GM13976 (cell line): ENCODE results near the gene ZBTB7B.
"Not testable (repeated sequence)": the region's sequence is repeated elsewhere in the genome, so short reads cannot be mapped to it uniquely, and the experiment has no call there.

Source experiments
- DNase-seq: peaks from one replicate; pipeline ENCODE4 v3.0.0; 2012; ENCODE audit warnings: low spot score
- CTCF ChIP-seq: IDR thresholded peaks from 2 replicates; pipeline ENCODE4 v1.5.1; 2012; ENCODE audit warnings: borderline replicate concordance, mild to moderate bottlenecking; ENCODE audit not compliant: insufficient read depth; ENCODE audit errors: extremely low read depth, missing control alignments, control extremely low read depth
- in situ Hi-C: fragments of 300-500 bp; cut with MboI; formaldehyde crosslinking; loops from one replicate; pipeline ENCODE4 v1.12.0; 2022; ENCODE audit warnings: low sequenced_read_pairs, mixed read lengths, inconsistent platforms; ENCODE audit not compliant: unreplicated experiment

Gene ZBTB7B

GRCh38 chr1:154989195-154989860 is 13.3 kb upstream of the ZBTB7B start:
- DNase-seq, result no peak
- TF ChIP-seq CTCF, result no peak
- in situ Hi-C loops, result no loop called here

GRCh38 chr1:154990276-154990675 is 12.3 kb upstream of the ZBTB7B start:
- TF ChIP-seq CTCF, result no peak
- no peak for DNase-seq
- in situ Hi-C loops, result no loop called here

GRCh38 chr1:154992721-154993571 is 9.7 kb upstream of the ZBTB7B start:
- in situ Hi-C loops, result no loop called here
- DNase-seq, result no peak
- TF ChIP-seq CTCF, result no peak

GRCh38 chr1:154993572-154994268 is 8.9 kb upstream of the ZBTB7B start, which contains the start of gene LENEP:
LENEP (plus strand) TSS chr1:154993586; CDS start chr1:154993608, 22 bp downstream.
- DNase-seq, result no peak
- in situ Hi-C loops, result no loop called here
- TF ChIP-seq CTCF, result no peak

GRCh38 chr1:154994269-154994587 is 8.4 kb upstream of the ZBTB7B start:
- in situ Hi-C loops, result no loop called here
- DNase-seq, result no peak
- no peak for TF ChIP-seq CTCF

- DNase-seq, result no peak
- TF ChIP-seq CTCF, result no peak
- in situ Hi-C loops, result no loop called here
Observed at GRCh38 chr1:154994591-154994990, 8.0 kb upstream of the ZBTB7B start.

- in situ Hi-C loops, DNase-seq: not testable (repeated sequence)
Observed at GRCh38 chr1:154995301-154995983, 7.2 kb upstream of the ZBTB7B start.
